Measurements from ENCODE around the gene MATN4. TPM values are rescaled to one million over a fixed set of nuclear protein-coding genes. Genes with fewer than 3 reads are reported as not detected.

Gene MATN4
- polyA plus RNA-seq, 1 donor = 0.45 TPM

DNA sequence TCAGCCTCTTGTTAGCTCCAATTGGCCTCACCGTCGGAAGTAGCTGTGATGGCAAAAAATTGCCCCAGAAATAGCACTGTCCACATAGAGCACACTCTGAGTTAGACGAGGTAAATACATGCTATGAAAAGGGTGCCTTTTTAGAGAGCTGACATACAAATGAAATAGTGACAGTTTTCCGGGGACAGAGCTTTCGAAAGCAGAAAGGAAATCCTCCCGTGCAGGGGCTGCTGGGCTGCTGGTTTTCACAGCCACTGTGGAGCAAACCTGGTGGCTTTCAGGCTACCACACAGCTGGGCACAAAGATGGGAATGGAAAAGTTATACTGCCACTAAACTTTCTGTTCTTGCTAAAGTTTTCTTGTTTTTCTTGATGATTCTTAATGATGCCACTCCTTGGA lies 62.0 kb downstream of the MATN4 start:
- DNase-seq = no peak

Other genes starting within 250 kb of the MATN4 start
- 0.04 TPM for gene KCNS1, start 207.2 kb downstream of the MATN4 start, polyA plus RNA-seq (ENCODE audit: insufficient read length)
- not detected for gene WFDC5, start 193.1 kb downstream of the MATN4 start, polyA plus RNA-seq (ENCODE audit: insufficient read length)
- gene WFDC12, start 183.8 kb downstream of the MATN4 start, polyA plus RNA-seq (ENCODE audit: insufficient read length) = not detected
- not detected for gene PI3, start 133.4 kb downstream of the MATN4 start, polyA plus RNA-seq (ENCODE audit: insufficient read length)
- not detected for gene SEMG1, start 101.3 kb downstream of the MATN4 start, polyA plus RNA-seq (ENCODE audit: insufficient read length)
- gene SEMG2, start 86.9 kb downstream of the MATN4 start, polyA plus RNA-seq (ENCODE audit: insufficient read length) = not detected
- gene SLPI, start 53.7 kb downstream of the MATN4 start, polyA plus RNA-seq (ENCODE audit: insufficient read length) = not detected
- not detected for gene RBPJL, start 1.5 kb downstream of the MATN4 start, polyA plus RNA-seq (ENCODE audit: insufficient read length)
- 7.2 TPM for gene SDC4, start 40.1 kb upstream of the MATN4 start, polyA plus RNA-seq (ENCODE audit: insufficient read length)
- gene SYS1, start 54.9 kb upstream of the MATN4 start, polyA plus RNA-seq (ENCODE audit: insufficient read length) = 18.7 TPM
- 0.89 TPM for gene TP53TG5, start 70.0 kb upstream of the MATN4 start, polyA plus RNA-seq (ENCODE audit: insufficient read length)
- 25.0 TPM for gene DBNDD2, start 100.0 kb upstream of the MATN4 start, polyA plus RNA-seq (ENCODE audit: insufficient read length)
- 83.3 TPM for gene PIGT, start 107.8 kb upstream of the MATN4 start, polyA plus RNA-seq (ENCODE audit: insufficient read length)
- not detected for gene WFDC2, start 161.5 kb upstream of the MATN4 start, polyA plus RNA-seq (ENCODE audit: insufficient read length)
- not detected for gene SPINT3, start 207.3 kb upstream of the MATN4 start, polyA plus RNA-seq (ENCODE audit: insufficient read length)
- gene WFDC6, start 231.2 kb upstream of the MATN4 start, polyA plus RNA-seq (ENCODE audit: insufficient read length) = not detected
- gene EPPIN, start 239.1 kb upstream of the MATN4 start, polyA plus RNA-seq (ENCODE audit: insufficient read length) = 0.12 TPM

Data from hindlimb muscle (tissue), 1 donor.